ENCODE data around the gene TCEA3.
A peak's percentile ranks its signal among the peaks of the same experiment; 100 is the strongest.

TCEA3 gene

GRCh38 chr1:23430803-23431202 is 6.3 kb upstream of the TCEA3 start:
- Histone ChIP-seq H3K36me3 (replicated peaks in 1 of 2; ENCODE audit: control insufficient read depth in 2 of 2, insufficient read depth in 2 of 2, low read length in 2 of 2) (peaks cover 3 to 100% of the 10 kb centered on the region in 2 donors), H3K4me1 (ENCODE audit: control insufficient read depth in 2 of 2, insufficient read depth in 1 of 2, low read depth in 1 of 2, low read length in 2 of 2) (no peaks in the 10 kb centered on the region), H3K4ac (ENCODE audit: low read length) (no peak overlapping the region)

GRCh38 chr1:23428136-23428905 is 3.8 kb upstream of the TCEA3 start:
- no CpG with 5 or more reads among the region's 2 CpGs for WGBS, 2 donors (ENCODE audit: extremely low coverage in 2 of 2, insufficient read length in 2 of 2, insufficient replicate concordance in 1 of 2)
- H3K4me2 ChIP-seq (ENCODE audit: insufficient read depth, low read length, poor library complexity, severe bottlenecking) = no peak overlapping the region
- H3K36me3 ChIP-seq (replicated peaks in 1 of 2; ENCODE audit: control insufficient read depth in 2 of 2, insufficient read depth in 2 of 2, low read length in 2 of 2) = peaks cover 3 to 85% of the 10 kb centered on the region in 2 donors
- no peak overlapping the region for H3K4ac ChIP-seq (ENCODE audit: low read length)
- H3K14ac ChIP-seq (ENCODE audit: low read length) = no peak overlapping the region
- no peak overlapping the region for H3K27ac ChIP-seq (replicated peaks; ENCODE audit: low read length)
- no peak overlapping the region for H2AK5ac ChIP-seq (ENCODE audit: low read depth, low read length)
- H2BK5ac ChIP-seq (ENCODE audit: low read length) = no peak overlapping the region
- H2AFZ ChIP-seq (ENCODE audit: low read length) = no peak overlapping the region
- H3K79me1 ChIP-seq (ENCODE audit: low read depth, low read length) = no peaks in the 10 kb centered on the region
- H3K9me3 ChIP-seq (replicated peaks in 1 of 2; ENCODE audit: control insufficient read depth in 2 of 2, insufficient read depth in 1 of 2, low read depth in 1 of 2, low read length in 2 of 2) = no peaks in the 10 kb centered on the region
- H2BK12ac ChIP-seq (ENCODE audit: low read length) = no peak overlapping the region
- no peak for DNase-seq (ENCODE audit: low spot score)
- H4K91ac ChIP-seq (ENCODE audit: low read depth, low read length, poor library complexity) = no peak overlapping the region
- no peak overlapping the region for H2BK120ac ChIP-seq (ENCODE audit: low read depth, low read length)
- no peak overlapping the region for H3K18ac ChIP-seq (ENCODE audit: low read length)
- H3K4me1 ChIP-seq (ENCODE audit: control insufficient read depth in 2 of 2, insufficient read depth in 1 of 2, low read depth in 1 of 2, low read length in 2 of 2) = peaks cover 0 to 6% of the 10 kb centered on the region in 2 donors
- no peak overlapping the region for H2BK15ac ChIP-seq (ENCODE audit: low read length)
- H4K8ac ChIP-seq (ENCODE audit: low read depth, low read length) = no peak overlapping the region
- no peak overlapping the region for H3K9ac ChIP-seq (ENCODE audit: low read depth, low read length, poor library complexity)
- H3K23ac ChIP-seq (ENCODE audit: low read depth, low read length, poor library complexity) = no peak overlapping the region
- H3K27me3 ChIP-seq (ENCODE audit: control insufficient read depth in 3 of 3, insufficient read depth in 3 of 3, low read depth in 1 of 3, low read length in 3 of 3) = peaks cover 0 to 29% (median 6%) of the 10 kb centered on the region in 3 experiments
- H3K4me3 ChIP-seq (ENCODE audit: low read length in 2 of 2) = no peak overlapping the region

More at GRCh38 chr1:23430803-23431202, 6.3 kb upstream of the TCEA3 start:
- Histone ChIP-seq H2AFZ (ENCODE audit: low read length) (no peak overlapping the region), H3K14ac (ENCODE audit: low read length) (no peak overlapping the region), H3K79me1 (ENCODE audit: low read depth, low read length) (no peaks in the 10 kb centered on the region), H2BK12ac (ENCODE audit: low read length) (no peak overlapping the region), H2BK5ac (ENCODE audit: low read length) (no peak overlapping the region), H3K23ac (ENCODE audit: low read depth, low read length, poor library complexity) (no peak overlapping the region), H4K8ac (ENCODE audit: low read depth, low read length) (no peak overlapping the region), H3K27ac (replicated peaks; ENCODE audit: low read length) (no peak overlapping the region), H3K9ac (ENCODE audit: low read depth, low read length, poor library complexity) (peak overlapping the region; percentile 54), H2AK5ac (ENCODE audit: low read depth, low read length) (no peak overlapping the region), H3K4me2 (ENCODE audit: insufficient read depth, low read length, poor library complexity, severe bottlenecking) (no peak overlapping the region), H2BK120ac (ENCODE audit: low read depth, low read length) (no peak overlapping the region), H3K18ac (ENCODE audit: low read length) (no peak overlapping the region), H3K4me3 (ENCODE audit: low read length in 2 of 2) (no peak overlapping the region), H2BK15ac (ENCODE audit: low read length) (no peak overlapping the region), H4K91ac (ENCODE audit: low read depth, low read length, poor library complexity) (no peak overlapping the region), H3K27me3 (ENCODE audit: control insufficient read depth in 3 of 3, insufficient read depth in 3 of 3, low read depth in 1 of 3, low read length in 3 of 3) (peaks cover 0 to 8% (median 0%) of the 10 kb centered on the region in 3 experiments), H3K9me3 (replicated peaks in 1 of 2; ENCODE audit: control insufficient read depth in 2 of 2, insufficient read depth in 1 of 2, low read depth in 1 of 2, low read length in 2 of 2) (no peaks in the 10 kb centered on the region)
- WGBS, 2 donors (ENCODE audit: extremely low coverage in 2 of 2, insufficient read length in 2 of 2, insufficient replicate concordance in 1 of 2) = no CpG with 5 or more reads among the region's 12 CpGs
- DNase-seq (ENCODE audit: low spot score) = no peak

GRCh38 chr1:23427550-23427949 is 3.0 kb upstream of the TCEA3 start:
- H3K23ac ChIP-seq (ENCODE audit: low read depth, low read length, poor library complexity) = no peak overlapping the region
- no peaks in the 10 kb centered on the region for H3K79me1 ChIP-seq (ENCODE audit: low read depth, low read length)
- H3K4me1 ChIP-seq (ENCODE audit: control insufficient read depth in 2 of 2, insufficient read depth in 1 of 2, low read depth in 1 of 2, low read length in 2 of 2) = peaks cover 0 to 9% of the 10 kb centered on the region in 2 donors
- no peak overlapping the region for H2AK5ac ChIP-seq (ENCODE audit: low read depth, low read length)
- no peak overlapping the region for H3K18ac ChIP-seq (ENCODE audit: low read length)
- WGBS, 2 donors (ENCODE audit: extremely low coverage in 2 of 2, insufficient read length in 2 of 2, insufficient replicate concordance in 1 of 2) = no CpG with 5 or more reads among the region's 3 CpGs
- no peak overlapping the region for H2AFZ ChIP-seq (ENCODE audit: low read length)
- H3K36me3 ChIP-seq (replicated peaks in 1 of 2; ENCODE audit: control insufficient read depth in 2 of 2, insufficient read depth in 2 of 2, low read length in 2 of 2) = peaks cover 3 to 77% of the 10 kb centered on the region in 2 donors
- no peak overlapping the region for H4K8ac ChIP-seq (ENCODE audit: low read depth, low read length)
- no peak overlapping the region for H2BK5ac ChIP-seq (ENCODE audit: low read length)
- no peak overlapping the region for H3K4ac ChIP-seq (ENCODE audit: low read length)
- no peak overlapping the region for H2BK15ac ChIP-seq (ENCODE audit: low read length)
- no peak overlapping the region for H3K27ac ChIP-seq (replicated peaks; ENCODE audit: low read length)
- H3K9ac ChIP-seq (ENCODE audit: low read depth, low read length, poor library complexity) = no peak overlapping the region
- no peak overlapping the region for H2BK120ac ChIP-seq (ENCODE audit: low read depth, low read length)
- H2BK12ac ChIP-seq (ENCODE audit: low read length) = no peak overlapping the region
- H3K4me2 ChIP-seq (ENCODE audit: insufficient read depth, low read length, poor library complexity, severe bottlenecking) = no peak overlapping the region
- H3K14ac ChIP-seq (ENCODE audit: low read length) = no peak overlapping the region
- DNase-seq (ENCODE audit: low spot score) = no peak
- peaks cover 0 to 36% (median 6%) of the 10 kb centered on the region in 3 experiments for H3K27me3 ChIP-seq (ENCODE audit: control insufficient read depth in 3 of 3, insufficient read depth in 3 of 3, low read depth in 1 of 3, low read length in 3 of 3)
- H3K4me3 ChIP-seq (ENCODE audit: low read length in 2 of 2) = no peak overlapping the region
- no peaks in the 10 kb centered on the region for H3K9me3 ChIP-seq (replicated peaks in 1 of 2; ENCODE audit: control insufficient read depth in 2 of 2, insufficient read depth in 1 of 2, low read depth in 1 of 2, low read length in 2 of 2)
- H4K91ac ChIP-seq (ENCODE audit: low read depth, low read length, poor library complexity) = no peak overlapping the region

- Histone ChIP-seq H2BK15ac (ENCODE audit: low read length) (no peak overlapping the region), H4K8ac (ENCODE audit: low read depth, low read length) (no peak overlapping the region), H4K91ac (ENCODE audit: low read depth, low read length, poor library complexity) (no peak overlapping the region), H2BK12ac (ENCODE audit: low read length) (no peak overlapping the region), H2AFZ (ENCODE audit: low read length) (no peak overlapping the region), H3K79me1 (ENCODE audit: low read depth, low read length) (no peaks in the 10 kb centered on the region), H3K18ac (ENCODE audit: low read length) (no peak overlapping the region), H3K9me3 (replicated peaks in 1 of 2; ENCODE audit: control insufficient read depth in 2 of 2, insufficient read depth in 1 of 2, low read depth in 1 of 2, low read length in 2 of 2) (no peaks in the 10 kb centered on the region), H3K4me1 (ENCODE audit: control insufficient read depth in 2 of 2, insufficient read depth in 1 of 2, low read depth in 1 of 2, low read length in 2 of 2) (peaks cover 0 to 9% of the 10 kb centered on the region in 2 donors), H2BK5ac (ENCODE audit: low read length) (no peak overlapping the region), H3K4me3 (ENCODE audit: low read length in 2 of 2) (no peak overlapping the region), H2BK120ac (ENCODE audit: low read depth, low read length) (no peak overlapping the region), H3K23ac (ENCODE audit: low read depth, low read length, poor library complexity) (no peak overlapping the region), H3K27ac (replicated peaks; ENCODE audit: low read length) (no peak overlapping the region), H3K4ac (ENCODE audit: low read length) (no peak overlapping the region), H3K27me3 (ENCODE audit: control insufficient read depth in 3 of 3, insufficient read depth in 3 of 3, low read depth in 1 of 3, low read length in 3 of 3) (peaks cover 0 to 43% (median 6%) of the 10 kb centered on the region in 3 experiments), H3K9ac (ENCODE audit: low read depth, low read length, poor library complexity) (no peak overlapping the region), H3K36me3 (replicated peaks in 1 of 2; ENCODE audit: control insufficient read depth in 2 of 2, insufficient read depth in 2 of 2, low read length in 2 of 2) (peaks cover 3 to 70% of the 10 kb centered on the region in 2 donors), H3K14ac (ENCODE audit: low read length) (no peak overlapping the region), H3K4me2 (ENCODE audit: insufficient read depth, low read length, poor library complexity, severe bottlenecking) (no peak overlapping the region), H2AK5ac (ENCODE audit: low read depth, low read length) (no peak overlapping the region)
- no CpG with 5 or more reads among the region's 2 CpGs for WGBS, 2 donors (ENCODE audit: extremely low coverage in 2 of 2, insufficient read length in 2 of 2, insufficient replicate concordance in 1 of 2)
- no peak for DNase-seq (ENCODE audit: low spot score)
These were observed 2.3 kb upstream of the TCEA3 start for GRCh38 chr1:23426828-23427227.
